ENCODE measurements around the gene CHST11. TPM values are rescaled to one million over a fixed set of nuclear protein-coding genes. Genes with fewer than 3 reads are reported as not detected.

The CHST11 gene
- total and polyA plus RNA-seq, 2 of the 4 experiments (the other 2 are of a cell fraction) = 1.4 to 2.7 TPM

DNA sequence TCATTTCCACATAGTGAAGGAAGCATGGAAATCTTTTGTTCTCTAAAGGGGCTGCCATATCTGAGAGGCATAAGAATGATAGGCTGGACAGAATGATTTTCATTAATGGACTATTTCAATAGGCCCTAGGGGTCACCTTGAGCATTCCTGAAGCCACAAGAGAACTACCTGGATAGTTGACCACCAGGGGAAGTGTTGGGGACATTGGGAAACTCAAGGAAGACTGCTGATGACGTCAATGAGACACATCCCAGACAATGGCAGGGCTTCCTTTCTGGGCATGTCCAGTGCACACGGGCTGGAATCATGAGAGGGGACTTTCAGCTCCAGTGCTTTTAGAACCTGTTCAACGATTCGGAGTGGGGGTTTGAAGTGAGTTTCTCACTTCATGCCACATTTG lies 48.8 kb upstream of the CHST11 start:
- Histone ChIP-seq H3K9ac (ENCODE audit: low read depth, low read length) (no peak overlapping the region), H3K23ac (ENCODE audit: low read depth, low read length) (no peak overlapping the region), H4K91ac (ENCODE audit: insufficient read depth, low read depth, low read length) (no peak overlapping the region), H3K36me3 (ENCODE audit: control insufficient read depth, insufficient read depth, low read length) (no peaks in the 10 kb centered on the region), H3K18ac (ENCODE audit: low read depth, low read length) (no peak overlapping the region), H3K27ac (ENCODE audit: insufficient read depth, low read length) (no peak overlapping the region), H3K14ac (replicated peaks; ENCODE audit: low read depth, low read length) (no peak overlapping the region), H2BK5ac (ENCODE audit: low read depth, low read length, poor library complexity, severe bottlenecking) (no peak overlapping the region), H2BK15ac (ENCODE audit: low read depth, low read length) (no peak overlapping the region), H3K4ac (ENCODE audit: low read depth, low read length) (no peak overlapping the region), H3K4me2 (ENCODE audit: low read depth, low read length) (no peak overlapping the region), H3K79me1 (ENCODE audit: low read depth in 1 of 2, low read length in 2 of 2) (no peaks in the 10 kb centered on the region), H4K8ac (ENCODE audit: low read depth in 2 of 2, low read length in 2 of 2) (no peak overlapping the region), H3K4me3 (ENCODE audit: insufficient read depth, low read depth, low read length) (no peak overlapping the region), H4K20me1 (ENCODE audit: insufficient read depth, low read length) (no peaks in the 10 kb centered on the region), H2BK120ac (ENCODE audit: low read depth, low read length) (no peak overlapping the region), H3K4me1 (ENCODE audit: control insufficient read depth, insufficient read depth, low read length) (no peaks in the 10 kb centered on the region), H2AFZ (replicated peaks; ENCODE audit: low read length, poor library complexity) (no peak overlapping the region), H2AK9ac (replicated peaks; ENCODE audit: low read depth, low read length, poor library complexity) (no peak overlapping the region), H4K5ac (ENCODE audit: low read depth, low read length) (no peak overlapping the region), H2BK20ac (ENCODE audit: low read depth, low read length) (no peak overlapping the region), H3K9me1 (ENCODE audit: insufficient read depth, low read length) (no peaks in the 10 kb centered on the region), H3K27me3 (ENCODE audit: control insufficient read depth, insufficient read depth, low read length) (peaks cover 4% of the 10 kb centered on the region), H3K56ac (ENCODE audit: extremely low read depth, insufficient read depth, low read length) (no peak overlapping the region), H2AK5ac (ENCODE audit: low read depth, low read length) (no peak overlapping the region), H3K9me3 (ENCODE audit: control insufficient read depth, insufficient read depth, low read length) (peaks cover 2% of the 10 kb centered on the region)
- BruUV-seq (replicated peaks) = no TSS peak
- ATAC-seq (ENCODE audit: low read depth) = no peak
- CTCF ChIA-PET = interaction anchor here (1.4 kb wide), 1 partner anchor 26 kb away, joined by 3 read pairs; no protein-coding TSS in a partner anchor
- no peak for DNase-seq
- dilution Hi-C loops (cut with HindIII; ENCODE audit: low sequenced_read_pairs, unreplicated experiment) = no loop called here
- in situ Hi-C loops (cut with MboI; ENCODE audit: low sequenced_read_pairs) = no loop called here
- intact Hi-C loops (cut with micrococcal nuclease) = no loop called here
- POLR2A ChIA-PET (ENCODE audit: unreplicated experiment) = no interaction called here
- WGBS, 2 experiments (ENCODE audit: extremely low coverage in 2 of 2, insufficient read length in 1 of 2) = 70% methylated on average over 2 of the region's 4 CpGs; no CpG with 5 or more reads in 1 of the 2 experiments
- TF ChIP-seq, protein P1, sequence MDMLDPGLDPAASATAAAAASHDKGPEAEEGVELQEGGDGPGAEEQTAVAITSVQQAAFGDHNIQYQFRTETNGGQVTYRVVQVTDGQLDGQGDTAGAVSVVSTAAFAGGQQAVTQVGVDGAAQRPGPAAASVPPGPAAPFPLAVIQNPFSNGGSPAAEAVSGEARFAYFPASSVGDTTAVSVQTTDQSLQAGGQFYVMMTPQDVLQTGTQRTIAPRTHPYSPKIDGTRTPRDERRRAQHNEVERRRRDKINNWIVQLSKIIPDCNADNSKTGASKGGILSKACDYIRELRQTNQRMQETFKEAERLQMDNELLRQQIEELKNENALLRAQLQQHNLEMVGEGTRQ (IDR thresholded peaks at IDR 0.05; ENCODE audit: low read depth, low read length) = no peak
- TF ChIP-seq CEBPB (IDR thresholded peaks at IDR 0.05; ENCODE audit: low read depth, low read length) = no peak
- no peak for TF ChIP-seq NFE2L2 (IDR thresholded peaks at IDR 0.05; ENCODE audit: low read depth, low read length)
- TF ChIP-seq RCOR1 (IDR thresholded peaks at IDR 0.05; ENCODE audit: insufficient replicate concordance, low read length) = no peak
- no peak for TF ChIP-seq CHD1 (IDR thresholded peaks at IDR 0.05; ENCODE audit: low read depth, low read length)
- TF ChIP-seq MAFK (IDR thresholded peaks at IDR 0.05; ENCODE audit: low read depth, low read length) = no peak
- no peak for TF ChIP-seq MXI1 (IDR thresholded peaks at IDR 0.05; ENCODE audit: borderline replicate concordance, low read depth, low read length)
- TF ChIP-seq, protein P2, sequence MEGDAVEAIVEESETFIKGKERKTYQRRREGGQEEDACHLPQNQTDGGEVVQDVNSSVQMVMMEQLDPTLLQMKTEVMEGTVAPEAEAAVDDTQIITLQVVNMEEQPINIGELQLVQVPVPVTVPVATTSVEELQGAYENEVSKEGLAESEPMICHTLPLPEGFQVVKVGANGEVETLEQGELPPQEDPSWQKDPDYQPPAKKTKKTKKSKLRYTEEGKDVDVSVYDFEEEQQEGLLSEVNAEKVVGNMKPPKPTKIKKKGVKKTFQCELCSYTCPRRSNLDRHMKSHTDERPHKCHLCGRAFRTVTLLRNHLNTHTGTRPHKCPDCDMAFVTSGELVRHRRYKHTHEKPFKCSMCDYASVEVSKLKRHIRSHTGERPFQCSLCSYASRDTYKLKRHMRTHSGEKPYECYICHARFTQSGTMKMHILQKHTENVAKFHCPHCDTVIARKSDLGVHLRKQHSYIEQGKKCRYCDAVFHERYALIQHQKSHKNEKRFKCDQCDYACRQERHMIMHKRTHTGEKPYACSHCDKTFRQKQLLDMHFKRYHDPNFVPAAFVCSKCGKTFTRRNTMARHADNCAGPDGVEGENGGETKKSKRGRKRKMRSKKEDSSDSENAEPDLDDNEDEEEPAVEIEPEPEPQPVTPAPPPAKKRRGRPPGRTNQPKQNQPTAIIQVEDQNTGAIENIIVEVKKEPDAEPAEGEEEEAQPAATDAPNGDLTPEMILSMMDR (conservative IDR thresholded peaks at IDR 0.05; ENCODE audit: low read depth, low read length) = no peak
- no peak for TF ChIP-seq SMC3 (IDR thresholded peaks at IDR 0.05; ENCODE audit: low read depth, low read length)
- TF ChIP-seq FOS (IDR thresholded peaks at IDR 0.05; ENCODE audit: low read depth, low read length) = no peak
